ENCODE data around the gene APLP2.

DNA sequence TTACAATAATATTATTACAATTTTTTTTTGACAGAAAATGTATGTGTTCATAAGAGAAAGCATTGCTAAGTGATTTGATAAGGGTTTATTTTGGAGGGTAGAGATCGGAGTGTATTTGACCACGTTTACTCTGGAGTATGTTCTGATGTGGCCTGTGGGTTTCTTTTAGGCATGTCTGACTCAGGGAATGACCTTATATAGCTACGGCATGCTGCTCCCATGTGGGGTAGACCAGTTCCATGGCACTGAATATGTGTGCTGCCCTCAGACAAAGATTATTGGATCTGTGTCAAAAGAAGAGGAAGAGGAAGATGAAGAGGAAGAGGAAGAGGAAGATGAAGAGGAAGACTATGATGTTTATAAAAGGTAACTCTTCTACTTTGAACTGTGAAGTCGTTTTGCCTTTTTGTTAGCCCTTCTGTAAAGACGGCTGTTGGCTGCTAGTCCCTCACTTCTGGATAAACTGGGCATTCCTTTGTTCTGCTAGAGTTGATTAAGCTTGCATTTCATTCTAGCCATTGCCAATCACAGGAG lies 51.8 kb downstream of the APLP2 start:
- TF ChIP-seq POLR2A (IDR thresholded peaks at IDR 0.05) = no peak
- TF ChIP-seq, protein P1, sequence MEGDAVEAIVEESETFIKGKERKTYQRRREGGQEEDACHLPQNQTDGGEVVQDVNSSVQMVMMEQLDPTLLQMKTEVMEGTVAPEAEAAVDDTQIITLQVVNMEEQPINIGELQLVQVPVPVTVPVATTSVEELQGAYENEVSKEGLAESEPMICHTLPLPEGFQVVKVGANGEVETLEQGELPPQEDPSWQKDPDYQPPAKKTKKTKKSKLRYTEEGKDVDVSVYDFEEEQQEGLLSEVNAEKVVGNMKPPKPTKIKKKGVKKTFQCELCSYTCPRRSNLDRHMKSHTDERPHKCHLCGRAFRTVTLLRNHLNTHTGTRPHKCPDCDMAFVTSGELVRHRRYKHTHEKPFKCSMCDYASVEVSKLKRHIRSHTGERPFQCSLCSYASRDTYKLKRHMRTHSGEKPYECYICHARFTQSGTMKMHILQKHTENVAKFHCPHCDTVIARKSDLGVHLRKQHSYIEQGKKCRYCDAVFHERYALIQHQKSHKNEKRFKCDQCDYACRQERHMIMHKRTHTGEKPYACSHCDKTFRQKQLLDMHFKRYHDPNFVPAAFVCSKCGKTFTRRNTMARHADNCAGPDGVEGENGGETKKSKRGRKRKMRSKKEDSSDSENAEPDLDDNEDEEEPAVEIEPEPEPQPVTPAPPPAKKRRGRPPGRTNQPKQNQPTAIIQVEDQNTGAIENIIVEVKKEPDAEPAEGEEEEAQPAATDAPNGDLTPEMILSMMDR (IDR thresholded peaks at IDR 0.05) = no peak
